Keratinocyte (primary cell): ENCODE measurements around the gene NLGN1.
"Not testable (repeated sequence)": the region's sequence is repeated elsewhere in the genome, so short reads cannot be mapped to it uniquely, and the experiment has no call there.

Experiments used
- CTCF ChIP-seq, 3 experiments: IDR thresholded peaks in 1 of 3; conservative IDR thresholded peaks in 1 of 3; optimal IDR thresholded peaks in 1 of 3; 2 replicates in 2 of 3; 3 replicates in 1 of 3; pipeline versions ENCODE3 to v1.5.1; 2011; ENCODE audit warnings: low read length in 3 of 3, mild to moderate bottlenecking in 3 of 3, moderate library complexity in 2 of 3, control low read depth in 1 of 3, inconsistent platforms in 1 of 3; ENCODE audit not compliant: insufficient read depth in 2 of 3; ENCODE audit errors: extremely low read depth in 1 of 3
- EZH2 ChIP-seq: IDR thresholded peaks from one replicate; pipeline ENCODE4 v1.6.1; 2012; ENCODE audit warnings: inconsistent platforms, mild to moderate bottlenecking, low read length, moderate library complexity

DNA sequence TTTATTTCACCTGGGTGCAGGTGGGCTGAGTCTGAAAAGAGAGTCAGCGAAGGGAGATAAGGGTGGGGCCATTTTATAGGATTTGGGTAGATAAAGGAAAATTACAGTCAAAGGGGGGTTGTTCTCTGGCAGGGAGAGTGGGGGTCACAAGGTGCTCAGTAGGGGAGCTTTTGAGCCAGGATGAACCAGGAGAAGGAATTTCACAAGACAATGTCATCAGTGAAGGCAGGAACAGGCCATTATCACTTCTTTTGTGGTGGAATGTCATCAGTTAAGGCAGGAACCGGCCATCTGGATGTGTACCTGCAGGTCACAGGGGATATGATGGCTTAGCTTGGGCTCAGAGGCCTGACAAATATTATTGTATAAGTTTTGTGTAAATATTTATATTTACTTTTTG lies 44.4 kb upstream of the NLGN1 start:
- not testable (repeated sequence) for TF ChIP-seq EZH2; CTCF (optimal IDR thresholded peaks at IDR 0.05 in 1 of 3, IDR thresholded peaks at IDR 0.05 in 1 of 3, conservative IDR thresholded peaks at IDR 0.05 in 1 of 3; ENCODE audit: extremely low read depth in 1 of 3, insufficient read depth in 2 of 3, low read length in 3 of 3)
